Ramos (cell line): ENCODE measurements around the gene PTGS2.
"Not testable (repeated sequence)": the region's sequence is repeated elsewhere in the genome, so short reads cannot be mapped to it uniquely, and the experiment has no call there.

Experiments used
- in situ Hi-C: fragments of 300-500 bp; cut with MboI; formaldehyde crosslinking; loops from one replicate; pipeline ENCODE4 v1.14.3; 2022; ENCODE audit warnings: low sequenced_read_pairs; ENCODE audit not compliant: unreplicated experiment

The PTGS2 gene

DNA sequence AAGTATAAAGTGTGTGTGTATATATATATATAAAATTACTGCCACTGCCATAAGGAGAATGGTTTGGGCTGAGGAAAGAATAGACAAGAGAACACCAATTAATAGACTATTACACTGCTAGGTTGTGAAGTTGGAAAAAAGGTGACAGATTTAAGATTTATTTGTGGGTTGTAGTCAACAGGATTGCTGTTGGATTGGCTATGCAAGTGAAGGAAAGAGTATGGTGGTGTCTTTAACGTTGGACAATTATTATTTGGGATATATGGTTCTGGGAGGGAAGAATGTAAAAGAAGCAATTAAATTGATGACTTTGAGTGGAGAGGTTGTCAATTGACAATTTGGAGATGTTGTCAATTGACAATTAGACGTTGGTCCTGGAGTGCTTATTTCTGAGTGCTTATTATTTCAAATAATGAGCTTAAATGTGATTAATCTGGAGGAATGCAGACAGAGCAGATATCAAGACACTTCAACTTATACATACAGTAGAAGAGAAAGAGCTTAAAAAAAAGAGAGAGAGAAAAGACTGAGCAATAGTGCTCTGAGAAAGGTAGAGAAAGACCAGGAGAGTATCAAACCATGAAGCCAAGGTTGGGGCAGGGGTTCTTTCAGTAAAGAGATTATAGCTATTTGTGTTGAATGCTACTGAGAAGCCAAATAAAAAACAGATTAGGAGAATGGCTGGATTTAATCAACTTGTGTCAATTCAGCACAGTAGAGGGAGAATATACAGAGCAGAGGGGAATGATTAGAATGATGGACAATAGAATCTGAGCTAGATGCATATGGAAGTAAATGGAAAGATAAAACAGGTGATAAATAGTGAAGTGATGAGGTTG lies 9.7 kb downstream of the PTGS2 start:
- in situ Hi-C loops, result no loop called here

GRCh38 chr1:186669784-186670183 lies 10.4 kb downstream of the PTGS2 start:
- in situ Hi-C loops, result not testable (repeated sequence)

DNA sequence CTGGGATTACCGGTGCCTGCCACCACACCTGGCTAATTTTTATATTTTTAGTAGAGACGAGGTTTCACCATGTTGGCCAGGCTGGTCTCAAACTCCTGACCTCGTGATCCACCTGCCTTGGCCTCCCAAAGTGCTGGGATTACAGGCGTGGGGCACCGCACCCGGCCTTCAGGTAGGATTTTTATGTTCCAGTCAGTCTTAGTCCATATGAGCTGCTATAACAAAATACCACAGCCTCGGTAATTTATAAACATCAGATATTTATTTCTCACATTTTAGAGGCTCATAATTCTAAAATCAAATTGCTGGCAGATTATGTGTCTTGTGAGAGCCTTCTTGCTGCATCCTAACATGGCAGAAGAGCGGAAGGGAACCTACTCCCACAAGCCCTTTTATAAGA lies 16.0 kb downstream of the PTGS2 start:
- in situ Hi-C loops, result not testable (repeated sequence)

DNA sequence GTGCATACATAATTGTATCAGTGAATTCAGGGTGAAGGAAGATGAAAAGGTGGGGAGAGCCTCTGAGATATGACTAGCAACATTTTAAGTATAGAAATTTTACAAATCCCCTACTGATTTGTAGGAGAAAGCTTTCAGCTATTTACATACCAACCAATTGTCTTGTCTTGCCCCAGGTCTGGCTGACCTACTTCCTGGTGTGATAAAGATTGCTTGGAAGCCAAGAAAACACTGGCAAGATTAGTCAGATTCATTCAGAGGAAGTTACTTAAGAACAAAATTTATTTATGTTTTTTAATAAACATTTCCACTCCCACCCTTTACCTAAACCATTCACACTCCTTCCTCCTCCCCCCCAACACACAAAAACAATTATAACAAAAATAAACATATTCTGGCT lies 17.5 kb downstream of the PTGS2 start:
- in situ Hi-C loops, result no loop called here

- in situ Hi-C loops, result no loop called here
Measured at GRCh38 chr1:186659890-186660341, 20.3 kb downstream of the PTGS2 start.

GRCh38 chr1:186658999-186659398 lies 21.2 kb downstream of the PTGS2 start:
- in situ Hi-C loops, result no loop called here

- in situ Hi-C loops, result no loop called here
Measured at GRCh38 chr1:186657481-186657880, 22.7 kb downstream of the PTGS2 start.

GRCh38 chr1:186655876-186656275 lies 24.3 kb downstream of the PTGS2 start:
- in situ Hi-C loops, result no loop called here

DNA sequence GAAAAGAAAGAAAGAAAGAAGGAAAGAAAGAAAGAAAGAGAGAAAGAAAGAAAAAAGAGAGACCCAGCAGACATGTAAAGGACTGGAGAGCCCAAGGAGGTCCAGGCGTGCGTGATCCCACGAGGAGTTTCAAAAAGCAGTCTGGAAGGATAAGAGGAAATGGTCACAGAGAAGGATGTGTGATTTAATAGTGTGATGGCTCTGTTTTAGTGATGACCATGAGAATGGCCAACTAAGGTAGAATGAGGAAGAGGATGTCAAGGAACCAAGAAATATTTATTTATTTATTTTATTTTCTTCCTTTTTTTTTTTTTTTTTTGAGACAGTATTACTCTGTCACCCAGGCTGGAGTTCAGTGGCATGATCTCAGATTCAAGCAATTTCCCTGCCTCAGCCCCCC lies 25.5 kb downstream of the PTGS2 start:
- in situ Hi-C loops, result no loop called here

DNA sequence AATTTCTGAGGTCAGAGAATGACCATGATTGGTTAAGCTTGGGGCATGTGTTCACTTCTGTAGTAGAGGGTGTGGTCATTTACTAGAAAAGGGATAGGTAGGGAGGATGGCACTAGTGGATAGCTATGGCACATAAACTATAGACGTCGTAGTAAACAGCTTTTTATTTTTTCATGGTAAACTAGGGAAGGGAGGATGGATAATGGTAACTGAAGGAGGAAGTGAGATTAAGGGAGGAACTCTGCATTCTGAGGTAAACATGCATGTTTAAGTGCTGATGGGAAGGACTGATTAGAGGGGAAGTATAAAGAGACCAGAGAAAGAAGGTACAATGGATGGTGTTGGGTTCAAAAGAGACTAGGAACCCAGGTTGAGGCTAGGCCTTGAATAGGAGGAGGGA lies 26.9 kb downstream of the PTGS2 start:
- in situ Hi-C loops, result no loop called here

- in situ Hi-C loops, result no loop called here
Measured at GRCh38 chr1:186648613-186649012, 31.6 kb downstream of the PTGS2 start.

DNA sequence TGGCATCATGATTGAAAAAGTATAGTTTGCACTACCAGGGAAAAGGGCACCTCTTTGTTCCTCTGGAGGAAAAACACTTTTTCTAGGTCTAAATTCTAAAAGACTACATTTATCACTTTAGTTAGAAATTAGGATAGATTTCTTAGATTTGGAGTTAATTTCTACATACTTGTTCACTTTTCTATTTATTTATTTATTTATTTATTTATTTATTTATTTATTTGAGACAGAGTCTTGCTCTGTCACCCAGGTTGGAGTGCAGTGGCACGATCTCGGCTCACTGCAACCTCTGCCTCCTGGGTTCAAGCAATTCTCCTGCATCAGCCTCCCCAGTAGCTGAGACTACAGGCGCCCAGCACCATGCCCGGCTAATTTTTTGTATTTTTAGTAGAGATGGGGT lies 32.2 kb downstream of the PTGS2 start:
- in situ Hi-C loops, result not testable (repeated sequence)

DNA sequence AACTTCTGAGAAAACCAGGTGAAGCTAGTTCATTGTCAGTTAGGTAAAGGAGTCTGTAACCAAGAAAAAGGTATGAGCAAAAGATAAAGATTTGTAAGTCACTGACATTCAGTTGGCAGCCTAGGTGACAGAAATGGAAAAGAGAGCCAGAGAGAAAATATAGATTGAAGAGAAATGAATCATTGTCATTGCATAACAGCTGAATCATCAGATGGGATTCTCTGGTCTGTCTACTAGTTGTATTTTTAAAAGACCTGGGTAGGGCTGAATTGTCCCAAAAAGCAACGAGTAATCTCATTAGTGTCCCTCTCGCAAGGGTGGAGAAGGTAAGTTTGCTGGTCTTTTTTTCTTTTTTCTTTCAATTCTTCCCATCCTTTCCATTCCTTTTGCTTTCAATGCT lies 36.6 kb downstream of the PTGS2 start:
- in situ Hi-C loops, result no loop called here

GRCh38 chr1:186637567-186637966 lies 42.7 kb downstream of the PTGS2 start:
- in situ Hi-C loops, result not testable (repeated sequence)

GRCh38 chr1:186636786-186637185 lies 43.4 kb downstream of the PTGS2 start:
- in situ Hi-C loops, result no loop called here

GRCh38 chr1:186634511-186634910 lies 45.7 kb downstream of the PTGS2 start:
- in situ Hi-C loops, result no loop called here

DNA sequence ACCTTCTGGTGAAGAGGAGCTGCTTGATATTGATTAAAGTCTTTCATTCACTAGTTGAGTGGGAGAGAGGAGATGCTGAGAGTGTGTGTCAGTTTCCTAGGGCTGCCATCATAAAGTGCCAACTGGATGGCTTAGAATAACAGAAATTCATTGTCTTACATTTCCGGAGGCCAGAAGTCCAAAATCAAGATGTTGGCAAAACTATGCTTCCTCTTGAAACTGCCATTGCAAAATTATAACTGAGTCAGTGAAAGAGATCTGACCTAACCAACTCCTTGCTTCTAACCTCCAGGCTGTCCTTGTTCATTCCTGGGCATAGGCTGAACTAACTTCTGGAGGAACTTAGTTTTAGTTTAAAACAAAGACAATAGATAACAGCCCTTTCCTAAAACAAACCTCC lies 47.1 kb downstream of the PTGS2 start:
- in situ Hi-C loops, result no loop called here

GRCh38 chr1:186629341-186629740 lies 50.9 kb downstream of the PTGS2 start:
- in situ Hi-C loops, result no loop called here

DNA sequence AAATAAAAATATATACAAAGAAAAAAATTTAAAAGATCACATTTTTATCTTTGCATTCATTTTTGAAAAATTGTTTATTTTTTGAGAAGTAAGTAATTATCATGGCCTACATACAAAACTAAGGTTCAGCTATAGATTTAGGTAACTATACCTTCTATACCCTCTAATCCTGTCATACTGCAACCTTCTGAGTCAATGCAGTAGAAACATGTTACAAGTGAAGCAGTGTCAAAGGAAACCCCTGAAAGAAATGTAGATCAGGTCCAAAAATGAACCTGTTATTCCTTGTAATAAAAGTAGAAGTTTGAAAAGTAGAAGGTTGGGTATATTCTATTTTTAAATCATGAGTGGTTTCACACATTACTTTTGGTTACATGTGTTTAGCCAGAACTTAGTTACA lies 51.3 kb downstream of the PTGS2 start:
- in situ Hi-C loops, result no loop called here

- in situ Hi-C loops, result no loop called here
Measured at GRCh38 chr1:186627019-186627418, 53.2 kb downstream of the PTGS2 start.

DNA sequence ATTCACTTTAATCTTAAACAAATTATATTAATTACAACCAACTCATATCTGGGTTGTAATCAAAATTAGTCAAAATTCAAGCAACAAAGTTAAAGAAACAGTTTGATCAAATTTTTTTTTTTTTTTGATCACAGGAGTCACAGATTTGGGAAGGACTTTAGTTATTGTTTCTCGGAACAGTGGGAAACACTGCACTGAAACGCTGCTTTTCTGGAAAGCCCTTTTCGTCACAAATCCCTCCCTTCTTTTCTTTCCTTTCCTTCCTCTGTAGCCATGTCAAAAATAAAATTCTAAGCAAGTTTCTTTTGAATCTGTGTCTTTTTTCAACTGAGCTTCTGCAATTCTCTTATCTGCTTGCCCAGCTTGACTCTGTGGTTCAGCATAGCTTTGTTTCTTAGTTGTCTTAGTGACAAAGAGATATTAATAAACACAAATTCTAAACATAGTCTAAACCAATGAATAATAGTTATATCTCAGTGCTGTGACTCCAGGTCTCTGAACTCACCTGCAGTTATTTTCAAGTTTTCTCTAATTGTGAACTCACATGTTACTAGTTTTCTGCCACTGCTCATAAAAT lies 53.8 kb downstream of the PTGS2 start:
- in situ Hi-C loops, result no loop called here

GRCh38 chr1:186623551-186623950 lies 56.7 kb downstream of the PTGS2 start:
- in situ Hi-C loops, result no loop called here
